Measurements from ENCODE around the gene TIMP3.

TIMP3 gene

GRCh38 chr22:32864041-32864440 lies 62.5 kb downstream of the TIMP3 start:
- H3K4me3 ChIP-seq (ENCODE audit: low read depth, low read length) = no peak overlapping the region
- peaks cover 0 to 18% of the 10 kb centered on the region in 2 experiments; a peak in 1 of 3 replicates for H3K36me3 ChIP-seq (ENCODE audit: control insufficient read depth in 2 of 2, insufficient read depth in 1 of 2, low read length in 2 of 2)
- H3K27ac ChIP-seq (ENCODE audit: extremely low read depth, low read depth, low read length) = no peak overlapping the region
- ChIA-PET POLR2A (no interaction called here), CTCF (interaction anchor here (0.9 kb wide), 1 partner anchor 11 kb away, joined by 4 read pairs; no protein-coding TSS in a partner anchor)
- no peaks in the 10 kb centered on the region for H3K9me3 ChIP-seq (ENCODE audit: control insufficient read depth, insufficient read depth, low read depth, low read length)
- no peaks in the 10 kb centered on the region for H3K4me1 ChIP-seq (ENCODE audit: control insufficient read depth, insufficient read depth, low read length)
- TF ChIP-seq ZNF18 (tag by site-specific recombination; IDR thresholded peaks at IDR 0.05) (no peak), ZSCAN23 (tag by site-specific recombination; IDR thresholded peaks at IDR 0.05) (no peak), ZXDB (tag by site-specific recombination; IDR thresholded peaks at IDR 0.05) (no peak), RBAK (tag by site-specific recombination; IDR thresholded peaks at IDR 0.05) (no peak), ZNF248 (tag by site-specific recombination; IDR thresholded peaks at IDR 0.05) (no peak), ZNF623 (tag by site-specific recombination; IDR thresholded peaks at IDR 0.05) (no peak), ZNF133 (tag by site-specific recombination; IDR thresholded peaks at IDR 0.05) (no peak), ZNF202 (tag by site-specific recombination; IDR thresholded peaks at IDR 0.05; ENCODE audit: borderline replicate concordance) (no peak), SETDB1 (IDR thresholded peaks at IDR 0.05; ENCODE audit: insufficient read length, low read length) (no peak), ZNF843 (tag by site-specific recombination; IDR thresholded peaks at IDR 0.05) (no peak), ZNF157 (tag by site-specific recombination; IDR thresholded peaks at IDR 0.05) (no peak), PRDM1 (tag by site-specific recombination; IDR thresholded peaks at IDR 0.05) (no peak)
- TF ChIP-seq, protein P1, sequence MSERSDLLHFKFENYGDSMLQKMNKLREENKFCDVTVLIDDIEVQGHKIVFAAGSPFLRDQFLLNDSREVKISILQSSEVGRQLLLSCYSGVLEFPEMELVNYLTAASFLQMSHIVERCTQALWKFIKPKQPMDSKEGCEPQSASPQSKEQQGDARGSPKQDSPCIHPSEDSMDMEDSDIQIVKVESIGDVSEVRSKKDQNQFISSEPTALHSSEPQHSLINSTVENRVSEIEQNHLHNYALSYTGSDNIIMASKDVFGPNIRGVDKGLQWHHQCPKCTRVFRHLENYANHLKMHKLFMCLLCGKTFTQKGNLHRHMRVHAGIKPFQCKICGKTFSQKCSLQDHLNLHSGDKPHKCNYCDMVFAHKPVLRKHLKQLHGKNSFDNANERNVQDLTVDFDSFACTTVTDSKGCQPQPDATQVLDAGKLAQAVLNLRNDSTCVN (tag by site-specific recombination; optimal IDR thresholded peaks at IDR 0.05) = no peak

DNA sequence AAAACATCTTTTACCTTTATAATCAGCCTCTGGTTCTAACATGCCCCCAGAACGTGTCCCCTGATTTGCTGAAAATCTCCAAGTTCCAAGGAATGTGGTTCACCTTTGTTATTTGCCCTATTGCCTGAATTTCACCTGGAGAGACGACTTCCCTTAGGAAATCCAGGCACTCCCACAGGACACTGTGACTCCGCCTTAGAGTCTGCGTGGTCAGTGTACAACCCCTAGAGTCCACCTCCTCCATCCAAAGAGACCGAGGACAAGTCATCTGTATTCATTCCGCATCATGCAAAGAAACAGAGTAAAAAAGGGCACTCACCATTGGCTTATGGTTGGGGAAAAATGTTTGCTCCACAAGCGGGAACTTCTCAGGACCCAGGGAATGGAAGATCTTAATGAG lies 63.1 kb downstream of the TIMP3 start:
- CTCF ChIA-PET = interaction anchor here (0.7 kb wide), 1 partner anchor 122 kb away, joined by 3 read pairs; no protein-coding TSS in a partner anchor
- peaks cover 0 to 13% of the 10 kb centered on the region in 2 experiments; a peak in 1 of 3 replicates for H3K36me3 ChIP-seq (ENCODE audit: control insufficient read depth in 2 of 2, insufficient read depth in 1 of 2, low read length in 2 of 2)
- TF ChIP-seq BCL11B (tag by site-specific recombination; IDR thresholded peaks at IDR 0.05; ENCODE audit: low read depth) (no peak), ZNF2 (tag by site-specific recombination; IDR thresholded peaks at IDR 0.05) (no peak), PATZ1 (tag by site-specific recombination; IDR thresholded peaks at IDR 0.05) (no peak), ZNF202 (tag by site-specific recombination; IDR thresholded peaks at IDR 0.05; ENCODE audit: borderline replicate concordance) (no peak), KLF17 (tag by site-specific recombination; IDR thresholded peaks at IDR 0.05) (no peak)
- TF ChIP-seq, protein P2, sequence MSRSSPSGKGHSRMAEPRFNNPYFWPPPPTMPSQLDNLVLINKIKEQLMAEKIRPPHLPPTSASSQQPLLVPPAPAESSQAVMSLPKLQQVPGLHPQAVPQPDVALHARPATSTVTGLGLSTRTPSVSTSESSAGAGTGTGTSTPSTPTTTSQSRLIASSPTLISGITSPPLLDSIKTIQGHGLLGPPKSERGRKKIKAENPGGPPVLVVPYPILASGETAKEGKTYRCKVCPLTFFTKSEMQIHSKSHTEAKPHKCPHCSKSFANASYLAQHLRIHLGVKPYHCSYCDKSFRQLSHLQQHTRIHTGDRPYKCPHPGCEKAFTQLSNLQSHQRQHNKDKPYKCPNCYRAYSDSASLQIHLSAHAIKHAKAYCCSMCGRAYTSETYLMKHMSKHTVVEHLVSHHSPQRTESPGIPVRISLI (tag by site-specific recombination; IDR thresholded peaks at IDR 0.05) = no peak
- TF ChIP-seq, protein P3, sequence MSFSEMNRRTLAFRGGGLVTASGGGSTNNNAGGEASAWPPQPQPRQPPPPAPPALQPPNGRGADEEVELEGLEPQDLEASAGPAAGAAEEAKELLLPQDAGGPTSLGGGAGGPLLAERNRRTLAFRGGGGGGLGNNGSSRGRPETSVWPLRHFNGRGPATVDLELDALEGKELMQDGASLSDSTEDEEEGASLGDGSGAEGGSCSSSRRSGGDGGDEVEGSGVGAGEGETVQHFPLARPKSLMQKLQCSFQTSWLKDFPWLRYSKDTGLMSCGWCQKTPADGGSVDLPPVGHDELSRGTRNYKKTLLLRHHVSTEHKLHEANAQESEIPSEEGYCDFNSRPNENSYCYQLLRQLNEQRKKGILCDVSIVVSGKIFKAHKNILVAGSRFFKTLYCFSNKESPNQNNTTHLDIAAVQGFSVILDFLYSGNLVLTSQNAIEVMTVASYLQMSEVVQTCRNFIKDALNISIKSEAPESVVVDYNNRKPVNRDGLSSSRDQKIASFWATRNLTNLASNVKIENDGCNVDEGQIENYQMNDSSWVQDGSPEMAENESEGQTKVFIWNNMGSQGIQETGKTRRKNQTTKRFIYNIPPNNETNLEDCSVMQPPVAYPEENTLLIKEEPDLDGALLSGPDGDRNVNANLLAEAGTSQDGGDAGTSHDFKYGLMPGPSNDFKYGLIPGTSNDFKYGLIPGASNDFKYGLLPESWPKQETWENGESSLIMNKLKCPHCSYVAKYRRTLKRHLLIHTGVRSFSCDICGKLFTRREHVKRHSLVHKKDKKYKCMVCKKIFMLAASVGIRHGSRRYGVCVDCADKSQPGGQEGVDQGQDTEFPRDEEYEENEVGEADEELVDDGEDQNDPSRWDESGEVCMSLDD (tag by site-specific recombination; IDR thresholded peaks at IDR 0.05) = no peak
- TF ChIP-seq, protein P4, sequence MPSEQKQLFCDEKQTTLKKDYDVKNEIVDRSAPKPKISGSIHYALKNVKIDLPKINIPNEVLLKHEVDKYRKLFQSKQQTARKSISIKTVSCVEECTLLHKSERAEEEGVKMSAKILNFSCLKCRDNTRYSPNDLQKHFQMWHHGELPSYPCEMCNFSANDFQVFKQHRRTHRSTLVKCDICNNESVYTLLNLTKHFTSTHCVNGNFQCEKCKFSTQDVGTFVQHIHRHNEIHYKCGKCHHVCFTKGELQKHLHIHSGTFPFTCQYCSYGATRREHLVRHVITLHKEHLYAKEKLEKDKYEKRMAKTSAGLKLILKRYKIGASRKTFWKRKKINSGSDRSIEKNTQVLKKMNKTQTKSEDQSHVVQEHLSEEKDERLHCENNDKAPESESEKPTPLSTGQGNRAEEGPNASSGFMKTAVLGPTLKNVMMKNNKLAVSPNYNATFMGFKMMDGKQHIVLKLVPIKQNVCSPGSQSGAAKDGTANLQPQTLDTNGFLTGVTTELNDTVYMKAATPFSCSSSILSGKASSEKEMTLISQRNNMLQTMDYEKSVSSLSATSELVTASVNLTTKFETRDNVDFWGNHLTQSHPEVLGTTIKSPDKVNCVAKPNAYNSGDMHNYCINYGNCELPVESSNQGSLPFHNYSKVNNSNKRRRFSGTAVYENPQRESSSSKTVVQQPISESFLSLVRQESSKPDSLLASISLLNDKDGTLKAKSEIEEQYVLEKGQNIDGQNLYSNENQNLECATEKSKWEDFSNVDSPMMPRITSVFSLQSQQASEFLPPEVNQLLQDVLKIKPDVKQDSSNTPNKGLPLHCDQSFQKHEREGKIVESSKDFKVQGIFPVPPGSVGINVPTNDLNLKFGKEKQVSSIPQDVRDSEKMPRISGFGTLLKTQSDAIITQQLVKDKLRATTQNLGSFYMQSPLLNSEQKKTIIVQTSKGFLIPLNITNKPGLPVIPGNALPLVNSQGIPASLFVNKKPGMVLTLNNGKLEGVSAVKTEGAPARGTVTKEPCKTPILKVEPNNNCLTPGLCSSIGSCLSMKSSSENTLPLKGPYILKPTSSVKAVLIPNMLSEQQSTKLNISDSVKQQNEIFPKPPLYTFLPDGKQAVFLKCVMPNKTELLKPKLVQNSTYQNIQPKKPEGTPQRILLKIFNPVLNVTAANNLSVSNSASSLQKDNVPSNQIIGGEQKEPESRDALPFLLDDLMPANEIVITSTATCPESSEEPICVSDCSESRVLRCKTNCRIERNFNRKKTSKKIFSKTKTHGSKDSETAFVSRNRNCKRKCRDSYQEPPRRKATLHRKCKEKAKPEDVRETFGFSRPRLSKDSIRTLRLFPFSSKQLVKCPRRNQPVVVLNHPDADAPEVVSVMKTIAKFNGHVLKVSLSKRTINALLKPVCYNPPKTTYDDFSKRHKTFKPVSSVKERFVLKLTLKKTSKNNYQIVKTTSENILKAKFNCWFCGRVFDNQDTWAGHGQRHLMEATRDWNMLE (tag by site-specific recombination; conservative IDR thresholded peaks at IDR 0.05; ENCODE audit: low read depth) = no peak

More for the DNA sequence above, 63.1 kb downstream of the TIMP3 start:
- no peak overlapping the region for H3K4me3 ChIP-seq (ENCODE audit: low read depth, low read length)
- no peaks in the 10 kb centered on the region for H3K4me1 ChIP-seq (ENCODE audit: control insufficient read depth, insufficient read depth, low read length)
- POLR2A ChIA-PET = no interaction called here
- H3K9me3 ChIP-seq (ENCODE audit: control insufficient read depth, insufficient read depth, low read depth, low read length) = no peaks in the 10 kb centered on the region
- H3K27ac ChIP-seq (ENCODE audit: extremely low read depth, low read depth, low read length) = no peak overlapping the region

Data from HEK293 (cell line).